Activated CD8-positive, alpha-beta memory T cell treated with anti-CD3 and anti-CD28 coated beads, Interleukin-2, amount 50 U/mL, for 1 hour (primary cell): ENCODE data around the gene ARID2.

Experiments used
- DNase-seq: peaks from one replicate; pipeline ENCODE4 v3.0.0-alpha.2; 2020; ENCODE audit errors: extremely low read depth

ARID2 gene

GRCh38 chr12:45762185-45763110 is 32.9 kb downstream of the ARID2 start:
- DNase-seq, result no peak

- no peak for DNase-seq
Measured at GRCh38 chr12:45763381-45763780, 33.9 kb downstream of the ARID2 start.

GRCh38 chr12:45768194-45768593 is 38.7 kb downstream of the ARID2 start:
- no peak for DNase-seq

- no peak for DNase-seq
Measured at GRCh38 chr12:45773747-45774146, 44.2 kb downstream of the ARID2 start.

GRCh38 chr12:45774508-45775162 is 45.1 kb downstream of the ARID2 start:
- DNase-seq, result no peak

- DNase-seq, result no peak
Measured at GRCh38 chr12:45775465-45775864, 46.0 kb downstream of the ARID2 start.

DNA sequence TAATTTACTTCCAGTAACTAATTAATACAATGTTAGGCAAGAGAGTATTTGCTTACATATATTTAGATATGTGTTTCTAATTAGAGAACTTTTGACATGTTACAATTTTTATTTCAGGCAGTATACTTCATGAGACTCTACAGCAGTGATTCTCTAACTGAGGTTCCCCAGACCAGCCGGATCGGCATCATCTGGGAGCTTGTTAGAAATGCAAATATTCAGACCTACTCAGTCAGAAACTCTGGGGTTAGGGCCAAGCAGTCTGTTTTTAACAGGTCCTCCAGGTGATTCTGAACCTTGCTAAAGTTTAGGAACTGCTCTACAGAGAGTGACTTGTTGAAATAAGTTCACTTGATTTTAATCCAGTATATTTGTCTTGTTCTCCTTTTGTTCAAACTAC is 46.5 kb downstream of the ARID2 start:
- DNase-seq, result no peak

DNA sequence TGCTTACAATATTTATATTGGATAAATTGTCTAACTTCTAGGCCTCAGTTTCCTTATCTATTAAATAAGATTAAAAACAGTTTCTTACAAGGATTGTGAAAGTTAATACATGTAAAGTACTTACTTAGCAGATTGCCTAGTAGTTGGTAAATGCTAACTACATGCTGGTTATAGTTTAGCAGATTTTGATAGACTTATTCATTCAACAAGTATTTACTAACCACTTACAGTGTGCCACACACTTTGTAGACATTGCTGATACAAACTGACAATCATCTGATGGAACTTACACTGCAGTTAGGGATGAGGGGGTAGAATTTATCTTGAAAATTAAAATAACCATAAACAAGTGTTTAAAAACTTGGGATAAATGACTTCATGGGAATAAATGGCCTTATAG is 50.4 kb downstream of the ARID2 start:
- DNase-seq, result no peak

GRCh38 chr12:45781080-45781479 is 51.6 kb downstream of the ARID2 start:
- no peak for DNase-seq

DNA sequence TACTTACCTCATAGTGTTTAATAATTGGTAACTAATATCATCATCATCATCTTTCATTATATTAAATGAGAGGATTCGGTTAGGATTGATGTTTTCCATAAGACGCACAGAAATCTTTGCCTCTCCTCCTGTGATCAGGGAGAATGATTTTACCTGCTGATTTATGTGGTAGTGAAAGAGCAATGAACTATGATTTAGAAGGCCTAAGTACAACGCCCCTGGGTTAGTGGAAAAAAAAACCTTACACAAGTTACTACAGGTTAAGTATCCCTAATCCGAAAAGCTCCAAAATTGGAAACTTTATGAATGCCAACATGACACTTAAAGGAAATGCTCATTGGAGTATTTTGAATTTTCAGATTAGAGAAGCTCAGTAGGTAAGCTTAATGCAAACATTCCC is 55.8 kb downstream of the ARID2 start:
- no peak for DNase-seq

DNA sequence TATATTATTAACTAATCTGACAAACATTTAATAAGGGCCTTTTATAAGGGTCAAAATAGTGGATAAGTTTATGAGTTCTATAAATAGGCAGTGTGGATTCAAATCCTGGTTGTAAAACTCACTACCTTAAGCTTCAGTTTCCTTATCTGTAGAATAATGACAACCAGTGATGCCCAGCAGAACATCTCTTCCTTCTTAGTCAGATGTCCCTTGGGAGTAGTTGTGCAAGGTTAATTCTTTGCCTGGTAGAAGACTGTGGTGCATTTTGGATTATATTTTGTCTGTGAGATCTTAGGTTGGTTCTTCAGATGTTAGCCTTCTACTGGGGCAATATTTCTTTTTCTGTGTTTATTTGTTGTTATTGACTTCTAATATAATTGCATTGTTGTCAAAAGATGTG is 59.5 kb downstream of the ARID2 start:
- DNase-seq, result no peak

GRCh38 chr12:45794422-45794821 is 64.9 kb downstream of the ARID2 start:
- no peak for DNase-seq

- no peak for DNase-seq
Measured at GRCh38 chr12:45801625-45802024, 72.1 kb downstream of the ARID2 start.

GRCh38 chr12:45803111-45803510 is 73.6 kb downstream of the ARID2 start:
- DNase-seq, result no peak

GRCh38 chr12:45816652-45817051 is 87.1 kb downstream of the ARID2 start:
- no peak for DNase-seq

DNA sequence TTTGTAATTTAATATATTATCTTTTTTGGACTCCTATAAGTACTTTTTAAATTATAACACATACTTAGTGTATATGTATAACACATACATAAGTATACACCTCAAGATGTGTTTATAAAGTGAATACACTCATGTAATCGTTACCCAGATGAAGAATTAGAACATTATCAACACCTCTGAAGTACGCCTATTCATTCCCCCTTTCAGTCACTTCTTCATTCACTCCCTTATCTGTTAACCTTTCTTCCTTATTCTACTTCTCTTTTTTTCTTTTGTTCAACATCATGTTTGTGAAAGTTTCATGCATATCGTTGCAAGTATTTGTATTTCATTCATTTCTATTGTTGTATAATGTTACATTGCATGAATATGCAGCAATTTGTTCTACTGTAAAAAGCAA is 98.5 kb downstream of the ARID2 start:
- no peak for DNase-seq

GRCh38 chr12:45828402-45828801 is 98.9 kb downstream of the ARID2 start:
- no peak for DNase-seq

DNA sequence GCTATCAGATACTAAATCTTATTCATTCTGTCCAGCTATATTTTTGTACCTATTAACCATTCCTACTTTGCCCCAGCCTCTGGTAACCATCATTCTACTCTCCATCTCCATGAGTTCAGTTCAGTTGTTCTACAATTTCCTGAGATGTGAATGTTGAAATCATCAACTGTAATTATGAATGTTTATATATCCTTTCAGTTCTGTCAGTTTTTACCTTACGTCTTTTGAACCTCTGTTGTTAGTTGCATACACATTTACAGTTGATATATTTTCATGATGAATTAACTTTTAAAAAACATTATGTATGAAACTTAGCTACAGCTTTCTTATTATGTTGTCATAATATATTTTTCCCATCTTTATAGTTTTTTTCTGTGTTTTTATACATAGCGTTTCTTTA is 102.1 kb downstream of the ARID2 start:
- no peak for DNase-seq

GRCh38 chr12:45833401-45833800 is 103.9 kb downstream of the ARID2 start:
- no peak for DNase-seq

DNA sequence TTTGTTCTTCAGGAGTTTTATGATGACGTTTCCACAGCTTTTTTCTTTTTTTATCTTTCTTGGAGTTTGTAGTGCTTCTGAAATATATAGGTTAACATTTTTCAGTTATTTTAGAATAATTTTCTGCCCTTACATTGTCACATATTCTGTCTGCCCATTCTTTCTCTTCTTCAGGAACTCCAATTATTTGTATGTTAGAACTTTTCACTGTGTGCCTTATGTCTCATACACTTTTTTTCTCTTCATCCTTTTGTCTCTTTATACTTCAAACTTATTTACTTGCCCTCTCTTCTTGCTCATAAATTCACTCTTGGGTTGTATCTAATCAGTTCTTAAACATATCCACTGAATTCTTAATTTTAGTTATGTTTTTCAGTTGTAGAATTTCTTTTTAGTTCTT is 105.3 kb downstream of the ARID2 start:
- DNase-seq, result no peak

- no peak for DNase-seq
Measured at GRCh38 chr12:45839917-45840316, 110.4 kb downstream of the ARID2 start.

GRCh38 chr12:45849289-45849688 is 119.8 kb downstream of the ARID2 start:
- no peak for DNase-seq

GRCh38 chr12:45850302-45850701 is 120.8 kb downstream of the ARID2 start:
- no peak for DNase-seq
